Upper lobe of right lung (tissue), 1 donor: ENCODE results near the gene TMEM130. TPM values are rescaled to one million over a fixed set of nuclear protein-coding genes. Genes with fewer than 3 reads are reported as not detected.

Experiments
- ATAC-seq: fragments of 200-7000 bp; cut with Tn5 transposase; one replicate; pipeline ENCODE4 v1.9.1; 2020; ENCODE audit warnings: mild to moderate bottlenecking, moderate library complexity
- DNase-seq: peaks from one replicate; pipeline ENCODE4 v3.0.0-alpha.2; 2020
- H3K27ac ChIP-seq: fragments of 200-600 bp; one replicate; pipeline ENCODE4 v1.8.0; 2022
- H3K27me3 ChIP-seq: fragments of 200-600 bp; one replicate; pipeline ENCODE4 v1.8.0; 2022; ENCODE audit warnings: mild to moderate bottlenecking
- H3K36me3 ChIP-seq: fragments of 200-600 bp; one replicate; pipeline ENCODE4 v1.8.0; 2022
- H3K4me1 ChIP-seq: fragments of 200-600 bp; one replicate; pipeline ENCODE4 v1.8.0; 2022
- H3K4me3 ChIP-seq: fragments of 200-600 bp; one replicate; pipeline ENCODE4 v1.8.0; 2022; ENCODE audit warnings: mild to moderate bottlenecking
- H3K9me3 ChIP-seq: fragments of 200-600 bp; one replicate; pipeline ENCODE4 v1.8.0; 2022
- CTCF ChIP-seq: fragments of 200-600 bp; IDR thresholded peaks from one replicate; pipeline ENCODE4 v1.8.0; 2022; ENCODE audit warnings: antibody characterized with exemption
- intact Hi-C: fragments of 100-400 bp; cut with DNase I; formaldehyde crosslinking; loops from one replicate; pipeline ENCODE4 v1.11.0; 2022
- total RNA-seq: library from RNA; stranded (reverse); fragmentation: NEBNext Ultra II Directional; extraction: Animal tissue kit (Norgen Biotek cat#: 25700); gene quantifications from one replicate; pipeline ENCODE4 v1.2.1, GENCODE V29; 2021
- donor health status: DM: no; HTN: yes; CAD: no; lungs with severe emphysema.

The TMEM130 gene
- total RNA-seq, 1 donor from 2014 or later, result 20.0 TPM

- H3K4me3 ChIP-seq, result no peak overlapping the region
- TF ChIP-seq CTCF, result no peak
- DNase-seq (no peak), ATAC-seq (no peak)
- no peaks in the 10 kb centered on the region for H3K27me3 ChIP-seq
- no peak overlapping the region for H3K27ac ChIP-seq
- H3K36me3 ChIP-seq, result peaks cover 99% of the 10 kb centered on the region
- H3K4me1 ChIP-seq, result no peaks in the 10 kb centered on the region
- no peaks in the 10 kb centered on the region for H3K9me3 ChIP-seq
- intact Hi-C loops, result loop anchor here (10.0 kb wide), 1 partner anchor 65 kb away; no protein-coding TSS in a partner anchor
These were observed 39.7 kb upstream of the TMEM130 start for GRCh38 chr7:98909487-98909886.

GRCh38 chr7:98908585-98908984 lies 38.8 kb upstream of the TMEM130 start:
- no peaks in the 10 kb centered on the region for H3K9me3 ChIP-seq
- peaks cover 99% of the 10 kb centered on the region for H3K36me3 ChIP-seq
- no peak for TF ChIP-seq CTCF
- H3K27me3 ChIP-seq, result no peaks in the 10 kb centered on the region
- intact Hi-C loops, result loop anchor here (10.0 kb wide), 1 partner anchor 66 kb away; no protein-coding TSS in a partner anchor
- no peak overlapping the region for H3K27ac ChIP-seq
- H3K4me3 ChIP-seq, result no peak overlapping the region
- ATAC-seq (no peak), DNase-seq (no peak)
- H3K4me1 ChIP-seq, result no peaks in the 10 kb centered on the region

DNA sequence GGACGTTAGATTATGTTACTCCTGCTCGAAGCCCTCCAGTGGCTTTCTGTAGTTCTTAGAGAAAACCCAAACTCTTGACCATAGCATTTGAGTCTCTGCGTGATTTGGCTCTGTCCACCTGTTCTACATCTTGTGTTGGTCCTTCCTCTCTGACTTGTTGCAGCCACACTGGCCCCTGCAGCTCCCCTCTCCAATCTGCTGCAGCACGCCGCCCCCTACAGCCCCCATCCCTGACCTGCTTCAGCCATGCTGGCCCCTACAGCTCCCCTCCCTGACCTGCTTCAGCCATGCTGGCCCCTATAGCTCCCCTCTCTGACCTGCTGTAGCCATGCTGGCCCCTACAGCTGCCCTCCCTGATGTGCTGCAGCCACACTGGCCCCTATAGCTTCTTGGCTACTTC lies 37.8 kb upstream of the TMEM130 start:
- DNase-seq (no peak), ATAC-seq (no peak)
- no peaks in the 10 kb centered on the region for H3K9me3 ChIP-seq
- H3K27me3 ChIP-seq, result no peaks in the 10 kb centered on the region
- H3K27ac ChIP-seq, result no peak overlapping the region
- no peaks in the 10 kb centered on the region for H3K4me1 ChIP-seq
- TF ChIP-seq CTCF, result no peak
- H3K4me3 ChIP-seq, result no peak overlapping the region
- intact Hi-C loops, result loop anchor here (10.0 kb wide), 1 partner anchor 67 kb away; no protein-coding TSS in a partner anchor
- peaks cover 96% of the 10 kb centered on the region for H3K36me3 ChIP-seq

GRCh38 chr7:98903246-98903645 lies 33.4 kb upstream of the TMEM130 start:
- H3K36me3 ChIP-seq, result peaks cover 97% of the 10 kb centered on the region
- no peaks in the 10 kb centered on the region for H3K4me1 ChIP-seq
- TF ChIP-seq CTCF, result no peak
- DNase-seq (no peak), ATAC-seq (no peak)
- intact Hi-C loops, result loop anchor here (10.0 kb wide), 1 partner anchor 72 kb away; no protein-coding TSS in a partner anchor
- H3K4me3 ChIP-seq, result no peak overlapping the region
- H3K9me3 ChIP-seq, result no peaks in the 10 kb centered on the region
- no peaks in the 10 kb centered on the region for H3K27me3 ChIP-seq
- no peak overlapping the region for H3K27ac ChIP-seq

- Histone ChIP-seq H3K27me3 (no peaks in the 10 kb centered on the region), H3K9me3 (no peaks in the 10 kb centered on the region), H3K4me3 (no peak overlapping the region), H3K36me3 (peaks cover 97% of the 10 kb centered on the region), H3K27ac (no peak overlapping the region), H3K4me1 (no peaks in the 10 kb centered on the region)
- intact Hi-C loops, result loop anchor here (10.0 kb wide), 1 partner anchor 72 kb away; no protein-coding TSS in a partner anchor
- TF ChIP-seq CTCF, result no peak
- no peak for DNase-seq
- no peak for ATAC-seq
These were observed 32.7 kb upstream of the TMEM130 start for GRCh38 chr7:98902523-98902922.

DNA sequence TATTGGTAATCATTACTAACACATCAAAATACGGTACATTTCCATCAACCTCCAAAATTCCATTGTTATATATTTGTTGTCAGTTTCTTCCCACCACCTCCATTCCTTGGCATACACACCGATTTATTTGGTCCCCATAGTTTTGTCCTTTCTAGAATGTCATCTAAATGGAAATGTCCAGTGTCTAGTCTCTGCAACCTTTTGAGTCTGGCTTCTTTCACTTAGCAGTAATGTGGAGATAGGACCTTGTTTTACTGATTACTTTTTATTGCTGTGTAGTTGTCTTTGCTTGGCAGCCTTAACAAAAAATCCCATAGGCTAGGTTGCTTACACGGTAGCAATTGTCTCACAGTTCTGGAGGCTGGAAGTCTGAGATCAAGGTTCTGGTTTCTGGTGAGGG lies 31.0 kb upstream of the TMEM130 start:
- Histone ChIP-seq H3K4me1 (no peaks in the 10 kb centered on the region), H3K9me3 (no peaks in the 10 kb centered on the region), H3K27ac (no peak overlapping the region), H3K4me3 (no peak overlapping the region), H3K36me3 (peaks cover 97% of the 10 kb centered on the region), H3K27me3 (no peaks in the 10 kb centered on the region)
- DNase-seq (no peak), ATAC-seq (no peak)
- intact Hi-C loops, result loop anchor here (10.0 kb wide), 1 partner anchor 74 kb away; no protein-coding TSS in a partner anchor
- TF ChIP-seq CTCF, result no peak
